RPMI7951 (cell line): ENCODE measurements around the gene CHTF8. TPM values are rescaled to one million over a fixed set of nuclear protein-coding genes. Genes with fewer than 3 reads are reported as not detected.
"Not testable (repeated sequence)": the region's sequence is repeated elsewhere in the genome, so short reads cannot be mapped to it uniquely, and the experiment has no call there.

Experiments used
- DNase-seq: peaks from one replicate; pipeline ENCODE4 v3.0.0-alpha.2; 2012; ENCODE audit warnings: low read depth
- total RNA-seq: library from RNA; depleted of rRNA; stranded (reverse); fragments of >200 nt; shearing (Covaris generic); gene quantifications from 2 replicates; pipeline ENCODE4 v1.2.3, GENCODE V29; 2014; rRNA removed

CHTF8 gene
- 58.3 and 65.0 TPM in 2 replicates for total RNA-seq

DNA sequence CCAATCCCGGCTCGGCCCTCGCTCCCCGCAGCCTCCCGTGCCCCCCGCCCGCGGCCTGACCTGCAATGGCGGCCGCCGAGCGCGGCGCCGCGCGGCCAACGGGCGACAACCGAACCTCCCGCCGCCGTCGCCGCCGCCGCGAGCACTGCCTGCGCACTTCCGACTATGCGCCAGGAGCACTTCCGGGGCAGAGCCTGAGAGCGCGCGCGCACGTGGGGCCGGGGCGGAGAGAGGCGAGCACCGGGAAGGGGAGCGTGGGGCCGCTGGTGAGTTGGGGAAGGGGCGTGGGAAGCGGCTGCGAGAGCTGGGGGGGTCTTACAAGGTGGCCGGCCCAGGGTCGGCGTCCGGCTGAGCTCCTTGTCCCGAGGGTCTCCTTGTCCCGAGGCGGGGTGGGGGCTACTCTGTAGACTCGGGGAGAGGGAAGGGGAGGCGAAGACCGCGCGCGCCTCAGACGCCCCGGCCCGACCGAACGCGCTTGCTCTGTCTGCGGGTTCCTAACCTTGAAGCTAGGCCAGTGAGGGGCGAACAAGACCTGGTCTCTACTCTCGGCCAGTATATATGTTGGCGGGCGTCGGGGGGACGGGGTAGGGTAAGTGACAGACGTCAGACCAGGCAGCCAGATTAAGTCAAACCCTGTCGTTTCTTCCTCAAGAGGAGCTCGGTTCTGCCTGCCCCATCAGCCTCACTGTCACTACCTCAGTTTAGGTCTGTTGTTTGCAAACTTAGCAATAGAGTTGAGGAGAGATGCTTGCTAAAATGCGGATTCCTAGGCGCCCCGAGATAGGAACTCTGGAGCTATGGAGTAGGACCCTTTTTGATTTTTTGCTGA lies at the start of gene CHTF8, which contains the start of gene UTP4:
CHTF8 (minus strand) TSS at position 165 of the 829 bp plus-strand sequence. CDS start 11,130 bp downstream, outside the sequence.
UTP4 (plus strand) TSS at position 226 of the 829 bp plus-strand sequence. CDS start 811 bp downstream, outside the sequence.
- peak; percentile 79 for DNase-seq

DNA sequence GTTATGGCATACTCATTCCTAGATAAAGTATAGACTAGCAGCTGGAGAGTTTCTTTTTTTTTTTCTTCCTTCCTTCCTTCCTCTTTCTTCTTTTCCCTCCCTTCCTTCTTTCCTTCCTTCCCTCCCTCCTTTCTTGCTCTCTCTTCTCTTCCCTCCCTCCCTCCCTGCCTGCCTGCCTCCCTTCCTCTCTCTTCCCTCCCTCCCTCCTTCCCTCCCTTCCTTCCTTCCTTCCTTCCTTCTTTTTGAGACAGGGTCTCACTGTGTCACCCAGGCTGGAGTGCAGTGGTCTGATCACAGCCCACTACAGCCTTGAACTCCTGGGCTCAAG lies 47.6 kb upstream of the CHTF8 start:
- no peak for DNase-seq

- DNase-seq, result peak; percentile 96
Measured at GRCh38 chr16:69179328-69180010, 47.1 kb upstream of the CHTF8 start.

DNA sequence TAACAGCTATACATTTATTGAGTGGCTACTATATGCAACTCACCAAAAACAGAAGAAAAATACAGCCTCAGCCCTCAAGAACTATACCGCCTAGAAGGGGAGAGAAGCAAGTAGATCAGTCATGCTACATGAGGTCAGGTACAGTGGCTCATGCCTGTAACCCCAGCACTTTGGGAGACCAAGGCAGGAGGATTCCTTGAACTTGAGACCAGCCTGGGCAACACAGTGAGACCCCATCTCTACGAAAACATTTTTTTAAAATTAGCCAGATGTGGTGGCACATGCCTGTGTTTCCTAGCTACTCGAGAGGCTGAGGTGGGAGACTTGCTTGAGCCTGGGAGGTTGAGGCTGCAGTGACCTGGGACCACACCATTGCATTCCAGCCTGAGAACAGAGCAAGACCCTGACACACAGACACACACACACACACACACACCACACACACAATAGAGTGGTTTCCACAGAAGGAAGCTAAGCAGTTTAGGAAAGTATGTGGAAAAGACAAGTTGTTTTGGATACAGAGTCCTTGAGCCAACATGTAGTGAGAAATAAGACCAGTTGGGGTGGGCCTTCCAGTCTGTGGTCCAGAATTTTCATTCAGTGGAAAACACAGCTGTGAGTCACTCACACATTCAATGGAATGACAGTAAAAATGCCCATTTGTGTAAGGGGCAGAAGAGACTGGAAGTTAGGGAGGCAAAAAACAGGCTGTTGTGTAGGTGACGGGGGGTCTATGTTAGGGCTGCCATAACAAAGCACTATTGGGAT lies 43.8 kb upstream of the CHTF8 start:
- peak; percentile 76 for DNase-seq

DNA sequence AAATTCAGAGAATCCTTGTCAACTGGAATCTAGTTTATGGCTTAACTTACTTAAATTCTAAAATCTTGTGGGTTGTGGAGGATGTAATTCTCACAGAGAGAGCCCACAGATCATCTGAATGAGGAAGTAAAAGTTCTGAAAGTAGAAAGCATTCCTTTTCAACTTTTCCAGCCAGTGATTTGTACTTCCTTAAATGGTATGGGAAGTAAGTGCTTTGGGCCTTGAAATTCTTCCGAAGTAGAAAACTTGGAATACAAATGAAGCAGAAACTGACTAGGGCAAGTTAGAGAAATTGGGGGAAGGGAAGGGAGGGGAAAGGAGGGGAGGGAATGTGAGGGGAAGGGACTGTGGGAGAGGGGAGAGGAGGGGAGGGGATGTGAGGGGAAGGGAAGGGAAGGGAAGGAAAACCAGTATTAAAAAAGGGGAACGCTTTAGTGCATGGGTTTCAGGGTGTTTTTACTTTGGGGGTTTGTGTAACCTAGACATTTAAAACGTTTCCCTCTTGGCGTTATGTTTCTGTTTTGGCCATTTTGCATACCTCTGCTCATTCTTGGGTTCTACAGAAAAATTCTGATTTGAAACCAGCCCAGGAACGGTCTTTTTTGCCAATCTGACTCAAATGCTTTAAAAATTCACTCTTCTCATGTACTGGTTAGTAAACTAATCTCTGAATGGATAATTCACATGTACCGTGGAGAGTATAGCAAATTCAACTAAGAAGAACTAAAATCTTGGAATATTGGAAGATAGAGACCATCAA lies 39.1 kb upstream of the CHTF8 start:
- DNase-seq, result peak; percentile 20

DNA sequence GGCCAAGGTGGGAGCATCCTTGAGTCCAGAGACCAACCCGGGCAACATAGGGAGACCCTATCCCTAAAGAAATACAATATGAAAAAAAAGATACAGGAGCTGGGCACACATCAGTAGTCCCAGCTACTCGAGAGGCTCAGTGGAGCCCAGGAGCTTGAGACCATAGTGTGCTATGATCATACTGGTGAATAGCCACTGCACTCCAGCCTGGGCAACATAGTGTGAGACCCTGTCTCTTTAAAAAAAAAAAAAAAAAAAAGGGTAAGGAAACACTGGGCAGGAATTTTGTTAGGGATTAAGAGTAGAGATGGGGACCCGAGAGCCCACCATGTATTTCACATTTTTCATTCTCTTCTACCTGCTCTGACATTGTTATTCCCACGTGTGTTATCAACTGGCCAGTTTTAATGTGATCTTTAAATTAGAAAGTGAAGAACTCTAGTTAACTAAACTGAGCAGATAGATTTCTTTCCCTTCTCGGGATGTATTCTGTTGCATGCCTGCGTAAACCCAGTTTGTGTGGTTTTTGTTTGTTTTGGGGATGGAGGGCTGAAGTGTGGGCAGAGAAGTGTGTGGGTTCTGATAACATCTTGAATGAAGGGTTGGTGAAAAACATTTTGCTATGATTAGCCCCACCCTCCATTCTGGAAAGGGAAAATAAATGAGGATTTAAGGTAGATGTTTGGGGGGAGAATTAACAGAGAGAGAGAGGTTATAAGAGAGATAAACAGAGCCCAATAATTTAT lies 37.4 kb upstream of the CHTF8 start:
- no peak for DNase-seq

- DNase-seq, result no peak
Measured at GRCh38 chr16:69169051-69169450, 36.7 kb upstream of the CHTF8 start.

GRCh38 chr16:69166946-69167930 lies 34.9 kb upstream of the CHTF8 start:
- peak; percentile 63 for DNase-seq

- peak; percentile 69 for DNase-seq
Measured at GRCh38 chr16:69166221-69166833, 33.9 kb upstream of the CHTF8 start.

GRCh38 chr16:69165584-69165983 lies 33.2 kb upstream of the CHTF8 start:
- DNase-seq, result no peak

DNA sequence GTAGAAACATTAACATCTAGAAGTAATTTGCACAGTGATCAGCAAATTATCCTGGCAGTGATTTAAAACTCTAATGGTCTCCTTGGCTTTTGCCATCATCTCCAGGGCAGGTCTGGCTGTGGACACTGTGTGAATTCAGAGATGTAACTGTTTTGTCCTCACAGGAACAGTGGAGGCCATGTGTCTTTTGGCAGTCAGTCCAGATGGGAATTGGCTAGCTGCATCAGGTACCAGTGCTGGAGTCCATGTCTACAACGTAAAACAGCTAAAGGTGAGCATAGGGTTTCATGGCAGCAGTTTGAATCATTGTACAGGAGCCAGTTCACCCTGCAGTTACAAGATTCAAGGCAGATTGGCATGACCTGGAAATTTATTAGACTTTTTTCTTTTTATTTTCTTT lies 27.8 kb upstream of the CHTF8 start:
- DNase-seq, result no peak

DNA sequence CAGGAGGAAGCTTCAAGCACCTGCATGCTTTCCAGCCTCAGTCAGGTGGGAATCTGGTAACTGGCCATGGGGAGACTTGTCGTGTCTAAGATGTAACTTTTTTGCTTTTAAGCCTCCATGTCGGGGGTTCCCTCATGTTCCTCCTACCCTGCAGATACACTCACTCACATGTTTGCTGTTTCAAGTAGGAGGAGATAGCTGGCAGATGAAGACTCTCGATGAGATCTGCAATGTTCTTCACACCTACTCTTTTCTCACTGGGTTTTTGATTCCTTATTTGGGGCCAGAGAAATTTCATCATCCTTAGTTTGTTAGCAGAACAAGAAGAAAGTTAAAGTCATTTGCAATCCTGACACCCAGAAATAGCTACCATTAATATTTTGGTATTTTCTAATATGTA lies 24.8 kb upstream of the CHTF8 start:
- no peak for DNase-seq

- DNase-seq, result peak; percentile 74
Measured at GRCh38 chr16:69150146-69150865, 17.9 kb upstream of the CHTF8 start.

GRCh38 chr16:69149621-69150020 lies 17.2 kb upstream of the CHTF8 start:
- not testable (repeated sequence) for DNase-seq

DNA sequence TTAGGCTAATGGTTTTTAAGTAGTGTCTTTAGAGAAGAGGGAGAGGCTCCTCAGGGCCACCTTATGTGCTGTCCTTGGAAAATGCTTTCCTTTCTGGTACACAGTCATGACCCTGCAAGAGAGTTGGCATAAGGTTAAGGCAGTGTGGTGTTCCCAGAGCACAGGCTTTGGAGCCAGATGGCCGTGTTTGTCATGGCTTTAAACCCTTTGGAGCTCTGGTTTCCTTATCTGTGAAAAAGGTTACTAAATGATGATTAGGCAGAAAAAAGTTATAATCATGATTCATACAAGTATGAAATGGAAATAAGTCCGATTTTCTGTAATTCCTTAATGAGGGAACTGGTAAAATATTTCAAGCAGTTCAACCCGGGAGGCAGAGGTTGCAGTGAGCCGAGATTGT lies 13.3 kb upstream of the CHTF8 start:
- no peak for DNase-seq

DNA sequence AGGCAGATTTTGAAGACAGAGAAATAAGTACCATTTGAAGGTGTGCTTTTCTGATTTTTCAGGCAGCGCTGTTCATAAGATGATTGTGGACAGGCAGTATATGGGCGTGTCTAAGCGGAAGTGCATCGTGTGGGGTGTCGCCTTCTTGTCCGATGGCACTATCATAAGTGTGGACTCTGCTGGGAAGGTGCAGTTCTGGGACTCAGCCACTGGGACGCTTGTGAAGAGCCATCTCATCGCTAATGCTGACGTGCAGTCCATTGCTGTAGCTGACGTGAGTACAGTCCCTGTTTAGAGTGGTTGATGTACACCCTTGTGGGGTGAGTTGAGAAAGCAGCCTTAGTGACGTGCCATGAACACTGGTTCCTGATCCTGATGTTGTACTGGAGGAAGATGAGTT lies 10.7 kb upstream of the CHTF8 start:
- peak; percentile 14 for DNase-seq

- DNase-seq, result no peak
Measured at GRCh38 chr16:69141936-69142335, 9.5 kb upstream of the CHTF8 start.

- no peak for DNase-seq
Measured at GRCh38 chr16:69141014-69141413, 8.6 kb upstream of the CHTF8 start.
